ENCODE data around the gene ARHGAP44.
A peak's percentile ranks its signal among the peaks of the same experiment; 100 is the strongest.
"Not testable (repeated sequence)": the region's sequence is repeated elsewhere in the genome, so short reads cannot be mapped to it uniquely, and the experiment has no call there.

ARHGAP44 gene

DNA sequence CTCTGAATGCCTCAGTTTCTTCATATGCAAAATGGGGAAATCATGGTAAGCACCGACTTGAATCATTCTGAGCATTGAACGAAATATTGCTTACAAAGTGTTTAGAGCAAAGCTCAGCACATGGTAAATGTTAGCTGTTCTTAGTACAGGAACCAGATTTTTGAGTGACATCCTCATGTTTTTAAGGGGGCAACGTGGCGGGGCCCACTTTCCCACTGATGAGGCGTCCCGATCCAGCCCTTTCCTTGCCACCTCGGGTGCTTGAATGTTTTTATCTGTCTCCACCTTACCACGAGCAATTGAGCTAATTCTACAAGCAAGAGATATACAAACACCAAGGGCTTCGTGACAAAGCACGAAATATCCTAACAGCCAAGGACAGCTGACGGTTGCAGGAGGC, 178.7 kb downstream of the ARHGAP44 start:
- no peak for DNase-seq

DNA sequence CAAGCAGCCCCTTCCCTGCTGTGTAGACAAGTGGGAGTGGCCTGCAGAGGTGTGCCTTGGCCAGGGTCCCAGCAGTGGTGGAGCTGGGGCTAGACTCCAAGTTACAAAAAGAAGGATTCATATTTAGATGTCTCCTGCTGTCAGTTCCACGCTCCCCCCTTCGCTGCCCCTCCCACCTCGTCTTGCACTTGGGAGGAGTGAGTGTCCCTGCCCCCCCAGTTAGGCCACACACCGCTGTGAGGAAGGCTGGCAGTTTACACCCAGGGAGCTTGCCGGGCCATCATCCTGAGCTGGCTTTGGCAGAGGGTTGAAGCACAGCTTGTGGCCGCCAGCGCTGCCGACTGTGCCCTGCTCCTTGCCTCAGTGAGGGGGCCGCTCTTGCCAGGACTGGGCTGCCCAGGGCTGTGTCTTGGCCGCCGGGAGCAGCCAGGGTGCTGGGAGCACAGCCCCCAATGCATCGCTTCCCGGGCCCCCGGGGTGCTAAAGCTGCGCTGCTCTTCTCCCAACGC, 184.3 kb downstream of the ARHGAP44 start:
- peak; percentile 3 for DNase-seq

DNA sequence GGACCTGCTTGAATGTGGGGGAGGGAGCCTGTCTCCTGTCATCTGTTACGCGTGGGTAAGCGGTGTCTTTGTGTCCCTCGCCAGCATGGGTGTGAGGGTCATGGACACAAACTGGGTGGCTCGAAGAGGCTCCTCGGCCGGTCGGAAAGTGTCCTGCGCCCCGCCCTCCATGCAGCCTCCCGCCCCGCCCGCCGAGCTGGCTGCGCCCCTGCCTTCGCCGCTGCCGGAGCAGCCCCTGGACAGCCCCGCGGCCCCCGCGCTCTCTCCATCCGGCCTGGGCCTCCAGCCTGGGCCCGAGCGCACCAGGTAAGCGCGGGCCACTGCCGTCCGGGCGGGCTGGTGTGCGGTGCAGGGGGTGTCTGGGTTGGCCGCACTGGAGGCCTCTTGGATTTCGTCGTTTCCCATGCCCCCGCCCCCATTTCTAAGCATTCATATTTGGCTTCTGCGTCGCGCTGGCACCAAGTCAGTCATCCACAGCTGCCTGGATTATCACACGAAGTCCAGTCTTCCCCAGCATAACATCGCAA, 184.8 kb downstream of the ARHGAP44 start:
- peak; percentile 4 for DNase-seq

DNA sequence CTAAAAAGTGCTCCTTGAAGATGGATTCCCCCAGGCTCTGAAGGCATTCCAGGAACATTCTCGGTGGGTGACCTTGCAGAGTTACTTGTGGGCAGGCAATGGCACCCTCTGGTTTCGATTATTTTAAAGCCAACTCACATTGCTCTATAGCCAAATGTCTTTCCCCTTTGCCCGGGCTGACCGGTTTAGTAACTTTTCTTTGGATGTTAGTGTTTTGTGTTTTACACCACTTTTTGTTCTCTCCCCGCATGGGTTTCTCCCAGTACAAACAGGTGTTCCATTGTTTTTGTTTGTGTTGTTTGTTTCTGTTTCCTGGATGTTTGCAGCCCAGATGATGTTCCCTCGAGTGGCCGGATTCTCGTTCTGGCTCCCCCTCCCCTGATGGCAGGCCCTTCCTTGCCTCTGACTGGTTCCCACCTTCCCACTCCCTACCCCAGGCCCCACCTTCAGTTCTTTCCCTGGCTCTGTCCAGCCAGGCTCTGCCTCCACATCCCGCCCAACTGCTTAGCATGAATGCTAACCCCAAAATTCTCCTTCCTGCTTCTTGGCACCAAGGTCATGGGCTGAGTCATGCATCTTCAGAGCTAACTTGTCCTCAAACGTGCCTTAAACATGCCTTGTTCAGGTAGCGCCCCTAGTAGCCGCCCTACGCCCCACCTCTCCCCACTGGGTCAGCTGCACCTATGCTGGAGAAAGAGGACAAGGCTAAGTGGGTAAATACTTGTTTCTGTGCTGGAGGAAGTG, 187.9 kb downstream of the ARHGAP44 start:
- no peak for DNase-seq

DNA sequence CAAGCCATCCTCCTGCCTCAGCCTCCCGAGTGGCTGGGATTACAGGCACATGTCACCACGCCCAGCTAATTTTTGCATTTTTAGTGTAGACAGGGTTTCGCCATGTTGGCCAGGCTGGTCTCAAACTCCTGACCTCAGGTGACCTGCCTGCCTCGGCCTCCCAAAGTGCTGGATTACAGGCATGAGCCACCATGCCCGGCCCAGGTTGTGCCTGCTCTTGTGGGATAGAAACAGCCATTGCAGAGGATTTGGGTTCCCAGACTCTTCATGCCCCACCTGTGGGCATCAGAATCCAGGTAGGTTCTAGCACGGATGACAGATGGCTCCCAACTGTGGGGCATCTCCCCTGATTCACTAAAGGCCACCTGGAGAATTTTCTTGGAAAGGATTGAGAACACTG, 189.5 kb downstream of the ARHGAP44 start:
- DNase-seq: not testable (repeated sequence)

- DNase-seq: no peak
Measured at GRCh38 chr17:12979246-12979645, 189.9 kb downstream of the ARHGAP44 start.

- DNase-seq: no peak
Measured at GRCh38 chr17:12979826-12980500, 190.7 kb downstream of the ARHGAP44 start.

DNA sequence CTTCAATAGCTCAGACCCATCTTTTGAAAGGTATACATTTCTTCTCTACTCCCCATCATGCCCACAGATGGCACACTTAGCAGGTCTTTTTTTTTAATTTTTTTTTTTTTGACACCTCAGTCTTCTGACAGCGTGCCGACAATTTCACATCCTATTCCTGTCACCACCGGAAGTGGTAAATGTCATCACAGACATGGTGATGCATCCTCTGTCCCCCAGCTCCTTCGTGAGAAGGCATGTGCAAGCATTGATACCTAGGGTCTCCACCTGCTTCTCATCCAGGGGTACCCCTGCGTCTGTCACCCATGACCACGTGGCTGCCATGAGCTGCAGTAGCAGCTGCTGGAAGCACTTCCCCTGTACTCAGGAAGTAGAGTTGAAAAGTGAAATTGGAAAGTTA, 192.9 kb downstream of the ARHGAP44 start:
- no peak for DNase-seq

DNA sequence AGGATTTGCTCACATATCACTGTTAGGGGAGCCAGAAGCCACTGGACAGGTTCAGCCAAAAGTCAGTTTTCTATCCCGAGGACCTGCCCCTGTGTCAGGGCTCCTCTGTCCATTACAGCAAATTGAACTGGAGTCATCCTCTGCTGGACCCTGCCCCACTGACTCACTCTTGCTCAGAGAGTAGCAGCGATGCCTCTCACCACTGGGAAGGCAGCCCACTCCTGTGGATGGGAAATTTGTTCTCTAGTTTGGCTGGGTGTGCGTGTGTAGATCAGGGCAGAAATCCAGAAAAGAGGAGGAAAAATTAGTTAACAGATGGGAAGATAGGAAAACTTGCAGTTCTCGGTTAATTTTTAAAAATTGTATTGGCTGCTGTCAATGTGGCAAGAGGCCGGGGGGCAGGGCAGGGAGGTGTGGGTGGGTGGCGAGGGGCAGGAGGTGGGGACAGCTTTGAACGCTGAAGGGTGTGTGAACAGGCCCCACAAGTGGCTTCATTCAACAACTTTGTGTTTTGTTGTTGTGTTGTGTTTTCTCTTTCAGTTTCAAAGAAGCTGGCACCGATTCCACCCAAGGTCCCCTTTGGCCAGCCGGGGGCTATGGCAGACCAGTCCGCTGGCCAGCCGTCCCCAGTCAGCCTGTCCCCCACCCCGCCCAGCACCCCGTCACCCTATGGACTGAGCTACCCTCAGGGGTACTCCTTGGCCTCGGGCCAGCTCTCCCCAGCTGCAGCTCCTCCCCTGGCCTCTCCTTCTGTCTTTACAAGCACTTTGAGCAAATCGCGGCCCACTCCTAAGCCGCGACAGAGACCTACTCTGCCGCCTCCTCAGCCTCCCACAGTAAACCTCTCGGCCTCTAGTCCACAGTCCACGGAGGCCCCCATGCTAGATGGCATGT, 194.9 kb downstream of the ARHGAP44 start:
- peak; percentile 67 for DNase-seq

DNA sequence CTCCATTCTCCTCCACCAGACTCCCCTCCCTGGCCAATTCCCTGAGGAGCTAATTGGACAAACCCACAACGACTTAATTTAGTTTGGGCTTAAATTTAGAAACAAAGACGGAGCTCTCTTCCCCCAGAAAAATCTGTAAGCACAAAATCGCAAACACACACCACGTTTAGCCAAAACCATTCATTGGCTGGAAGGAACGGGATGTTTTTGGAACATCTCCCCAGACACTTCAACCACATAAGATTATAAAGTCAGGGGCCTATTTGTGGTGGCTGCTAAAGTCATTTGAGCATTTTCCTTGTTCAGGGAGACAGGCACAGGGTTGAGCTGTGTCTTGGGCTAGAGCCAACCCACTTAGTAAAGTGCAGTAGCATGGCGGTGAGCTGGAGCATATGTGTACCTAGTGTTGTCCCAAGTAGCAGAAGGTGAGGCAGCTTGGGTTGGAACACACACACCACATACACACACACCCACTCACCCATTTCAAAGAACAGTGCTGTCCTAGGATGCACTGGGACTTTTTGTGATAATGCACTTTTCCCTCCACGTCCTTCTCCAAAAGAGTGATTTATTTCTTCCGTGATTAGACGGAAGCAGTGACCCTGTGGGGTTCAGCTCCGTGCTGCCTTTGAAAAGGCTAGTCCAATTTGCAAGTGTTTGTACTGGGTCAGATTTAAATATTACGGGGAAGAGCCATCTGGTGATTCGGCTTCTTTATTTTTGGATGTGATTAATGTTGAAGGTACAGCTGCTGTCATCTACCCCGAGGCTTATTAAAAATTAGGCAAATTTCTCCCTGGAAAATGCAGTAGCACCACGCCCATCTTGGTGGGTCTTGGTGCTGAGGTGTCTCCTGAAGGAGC, 196.4 kb downstream of the ARHGAP44 start:
- peak; percentile 92 for DNase-seq

- no peak for DNase-seq
Measured at GRCh38 chr17:12987120-12987519, 197.8 kb downstream of the ARHGAP44 start.

DNA sequence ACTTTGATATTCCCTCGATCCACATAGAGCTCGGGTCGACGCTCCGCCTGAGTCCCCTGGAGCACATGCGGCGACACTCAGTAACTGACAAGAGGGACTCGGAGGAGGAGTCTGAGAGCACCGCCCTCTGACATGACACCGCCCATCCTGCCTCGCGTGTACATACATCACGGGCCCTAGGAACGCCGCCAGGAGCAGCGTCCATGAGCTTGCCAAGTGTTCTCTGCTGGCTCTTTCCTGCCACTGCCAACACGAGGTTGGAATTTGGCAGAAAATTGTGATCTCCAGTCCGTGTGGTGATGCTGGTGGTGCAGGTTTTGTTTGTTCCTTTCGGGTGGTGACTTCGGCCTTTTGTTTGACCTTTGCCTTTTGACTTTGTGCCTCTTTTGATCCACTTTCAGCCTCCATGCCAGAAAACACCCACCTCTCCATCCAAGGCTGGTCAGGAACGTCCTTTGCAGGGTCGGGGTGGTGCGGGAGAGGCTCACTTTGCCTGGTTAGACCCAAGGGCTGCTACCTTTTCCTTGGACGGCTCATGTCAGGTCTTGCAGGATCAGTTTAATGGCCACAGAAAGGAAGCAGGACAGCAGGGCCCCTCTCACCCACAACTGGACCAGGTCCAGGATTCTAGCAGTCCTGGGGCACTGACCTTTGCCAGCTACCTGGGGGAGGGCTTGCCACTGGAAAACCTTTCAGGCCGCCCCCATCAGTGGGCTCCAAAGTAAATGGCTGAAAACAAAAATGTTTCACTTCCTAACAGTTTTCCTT, 200.9 kb downstream of the ARHGAP44 start:
- DNase-seq: no peak

- DNase-seq: no peak
Measured at GRCh38 chr17:12990926-12991325, 201.6 kb downstream of the ARHGAP44 start.

- DNase-seq: no peak
Measured at GRCh38 chr17:12992676-12993075, 203.4 kb downstream of the ARHGAP44 start.

DNA sequence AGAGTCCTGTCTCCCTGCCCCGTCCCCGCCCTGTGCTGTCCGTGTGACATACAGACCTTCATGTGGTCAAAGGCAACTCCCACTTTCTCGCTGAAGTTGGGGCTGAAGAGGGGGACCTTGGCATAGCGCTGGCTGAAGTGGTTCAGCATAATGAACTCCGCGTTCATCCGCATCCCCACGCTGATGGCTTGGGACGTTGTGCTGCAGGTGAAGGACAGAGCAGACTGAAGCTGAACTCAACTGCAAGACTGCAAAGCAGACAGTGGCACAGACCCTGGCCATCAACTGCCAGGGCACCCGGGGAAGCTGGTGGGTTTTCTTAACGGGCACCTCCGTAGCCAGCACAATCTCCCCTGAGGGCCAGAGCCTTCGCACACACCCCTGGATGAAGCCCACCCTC, 204.3 kb downstream of the ARHGAP44 start:
- no peak for DNase-seq

GRCh38 chr17:12994341-12995074, 205.2 kb downstream of the ARHGAP44 start:
- no peak for DNase-seq

- no peak for DNase-seq
Measured at GRCh38 chr17:12995106-12995895, 206.0 kb downstream of the ARHGAP44 start.

GRCh38 chr17:12995896-12996295, 206.6 kb downstream of the ARHGAP44 start:
- no peak for DNase-seq

DNA sequence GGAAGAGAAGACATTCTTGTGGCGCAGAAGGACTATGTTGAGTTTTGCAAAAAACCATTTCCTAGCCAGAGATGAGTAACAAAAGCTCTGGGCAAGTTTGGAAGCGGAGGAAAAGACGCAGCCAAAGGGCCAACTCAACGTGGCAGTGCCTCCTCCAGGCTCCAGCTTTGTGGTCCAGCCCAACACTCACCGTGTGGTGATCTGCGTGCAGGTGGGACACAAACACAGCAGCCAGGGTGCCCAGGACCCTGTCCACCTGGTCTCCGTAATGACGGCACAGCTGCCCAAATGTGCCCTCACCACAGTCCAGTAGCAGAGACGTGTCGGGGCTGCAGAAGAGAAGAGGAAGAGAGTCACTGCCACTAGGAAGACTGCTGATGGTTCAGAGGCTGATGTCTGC, 207.1 kb downstream of the ARHGAP44 start:
- no peak for DNase-seq

- DNase-seq: no peak
Measured at GRCh38 chr17:12996941-12997340, 207.6 kb downstream of the ARHGAP44 start.

Measured in NCI-H1694 (cell line).